ENCODE measurements around the gene IDH3B. TPM values are rescaled to one million over a fixed set of nuclear protein-coding genes. Genes with fewer than 3 reads are reported as not detected.
A peak's percentile ranks its signal among the peaks of the same experiment; 100 is the strongest.

Gene IDH3B
- total and polyA plus RNA-seq, 2 of the 13 experiments (the other 11 are each of a cell fraction or from before 2014, with no cell fraction given) = 215 to 254 TPM

DNA sequence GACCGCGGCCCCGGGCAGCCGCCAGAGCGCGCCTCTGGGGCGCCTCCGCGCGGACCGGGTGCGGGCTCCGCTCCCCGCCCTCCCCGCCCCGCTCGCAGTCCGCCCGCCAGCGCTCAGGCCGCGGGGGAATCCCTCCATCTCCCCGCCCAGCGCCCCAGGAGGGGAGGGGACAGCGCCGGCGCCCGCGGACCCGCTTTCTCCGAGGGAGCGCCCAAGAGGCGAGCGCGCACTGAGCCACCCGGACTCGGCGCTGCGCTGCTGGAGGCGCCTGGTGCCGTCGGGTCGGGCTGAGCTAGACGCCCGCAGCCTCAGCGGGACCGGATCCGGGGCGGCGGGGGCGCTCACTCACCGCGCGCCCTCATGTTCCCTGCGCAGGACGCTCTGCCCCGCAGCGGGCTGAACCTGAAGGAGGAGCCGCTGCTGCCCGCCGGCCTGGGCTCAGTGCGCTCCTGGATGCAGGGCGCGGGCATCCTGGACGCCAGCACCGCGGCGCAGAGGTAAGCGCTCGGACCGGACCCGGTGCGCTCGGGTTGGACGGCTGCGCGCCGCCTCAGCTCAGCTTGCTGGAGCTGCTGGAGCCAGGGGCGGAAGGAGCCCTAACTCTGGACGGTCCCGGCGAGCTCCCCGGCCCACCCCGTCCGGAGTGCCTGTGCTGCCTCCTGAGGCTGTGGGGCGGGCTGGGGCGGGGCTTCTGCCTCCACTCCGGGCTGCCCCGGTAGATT is 29.4 kb upstream of the IDH3B start (continued):
- TF ChIP-seq ZFP62 (CRISPR knock-in tag; IDR thresholded peaks at IDR 0.05) = no peak
- no peak for TF ChIP-seq KDM4B (CRISPR knock-in tag; IDR thresholded peaks at IDR 0.05)
- TF ChIP-seq, protein P1, sequence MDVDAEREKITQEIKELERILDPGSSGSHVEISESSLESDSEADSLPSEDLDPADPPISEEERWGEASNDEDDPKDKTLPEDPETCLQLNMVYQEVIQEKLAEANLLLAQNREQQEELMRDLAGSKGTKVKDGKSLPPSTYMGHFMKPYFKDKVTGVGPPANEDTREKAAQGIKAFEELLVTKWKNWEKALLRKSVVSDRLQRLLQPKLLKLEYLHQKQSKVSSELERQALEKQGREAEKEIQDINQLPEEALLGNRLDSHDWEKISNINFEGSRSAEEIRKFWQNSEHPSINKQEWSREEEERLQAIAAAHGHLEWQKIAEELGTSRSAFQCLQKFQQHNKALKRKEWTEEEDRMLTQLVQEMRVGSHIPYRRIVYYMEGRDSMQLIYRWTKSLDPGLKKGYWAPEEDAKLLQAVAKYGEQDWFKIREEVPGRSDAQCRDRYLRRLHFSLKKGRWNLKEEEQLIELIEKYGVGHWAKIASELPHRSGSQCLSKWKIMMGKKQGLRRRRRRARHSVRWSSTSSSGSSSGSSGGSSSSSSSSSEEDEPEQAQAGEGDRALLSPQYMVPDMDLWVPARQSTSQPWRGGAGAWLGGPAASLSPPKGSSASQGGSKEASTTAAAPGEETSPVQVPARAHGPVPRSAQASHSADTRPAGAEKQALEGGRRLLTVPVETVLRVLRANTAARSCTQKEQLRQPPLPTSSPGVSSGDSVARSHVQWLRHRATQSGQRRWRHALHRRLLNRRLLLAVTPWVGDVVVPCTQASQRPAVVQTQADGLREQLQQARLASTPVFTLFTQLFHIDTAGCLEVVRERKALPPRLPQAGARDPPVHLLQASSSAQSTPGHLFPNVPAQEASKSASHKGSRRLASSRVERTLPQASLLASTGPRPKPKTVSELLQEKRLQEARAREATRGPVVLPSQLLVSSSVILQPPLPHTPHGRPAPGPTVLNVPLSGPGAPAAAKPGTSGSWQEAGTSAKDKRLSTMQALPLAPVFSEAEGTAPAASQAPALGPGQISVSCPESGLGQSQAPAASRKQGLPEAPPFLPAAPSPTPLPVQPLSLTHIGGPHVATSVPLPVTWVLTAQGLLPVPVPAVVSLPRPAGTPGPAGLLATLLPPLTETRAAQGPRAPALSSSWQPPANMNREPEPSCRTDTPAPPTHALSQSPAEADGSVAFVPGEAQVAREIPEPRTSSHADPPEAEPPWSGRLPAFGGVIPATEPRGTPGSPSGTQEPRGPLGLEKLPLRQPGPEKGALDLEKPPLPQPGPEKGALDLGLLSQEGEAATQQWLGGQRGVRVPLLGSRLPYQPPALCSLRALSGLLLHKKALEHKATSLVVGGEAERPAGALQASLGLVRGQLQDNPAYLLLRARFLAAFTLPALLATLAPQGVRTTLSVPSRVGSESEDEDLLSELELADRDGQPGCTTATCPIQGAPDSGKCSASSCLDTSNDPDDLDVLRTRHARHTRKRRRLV (CRISPR knock-in tag; IDR thresholded peaks at IDR 0.05) = no peak
- no peak for TF ChIP-seq PHB2 (IDR thresholded peaks at IDR 0.05; ENCODE audit: partially characterized antibody)
- no peak for TF ChIP-seq U2AF1 (optimal IDR thresholded peaks at IDR 0.05; ENCODE audit: low read depth, low read length)
- TF ChIP-seq SPEN (CRISPR knock-in tag; IDR thresholded peaks at IDR 0.05; ENCODE audit: low read depth) = no peak
- no peak for TF ChIP-seq ZFP90 (CRISPR knock-in tag; IDR thresholded peaks at IDR 0.05; ENCODE audit: borderline replicate concordance)
- no peak for TF ChIP-seq KDM2A (CRISPR knock-in tag; IDR thresholded peaks at IDR 0.05; ENCODE audit: borderline replicate concordance, low read depth)
- no peak for TF ChIP-seq NR2F6 (IDR thresholded peaks at IDR 0.05)
- TF ChIP-seq NR2F6 (CRISPR knock-in tag; IDR thresholded peaks at IDR 0.05) = no peak
- peak; percentile 30; the same call in 1 of the 2 replicates for TF ChIP-seq MTA1 (CRISPR knock-in tag; IDR thresholded peaks at IDR 0.05; ENCODE audit: borderline replicate concordance)
- no peak for TF ChIP-seq SRSF4 (IDR thresholded peaks at IDR 0.05; ENCODE audit: low read depth, low read length, poor library complexity, severe bottlenecking)
- TF ChIP-seq SMC3 (IDR thresholded peaks at IDR 0.05; ENCODE audit: low read length) = no peak
- no peak for TF ChIP-seq ATM (IDR thresholded peaks at IDR 0.05; ENCODE audit: borderline replicate concordance)
- TF ChIP-seq MAFF (IDR thresholded peaks at IDR 0.05; ENCODE audit: low read depth, low read length) = no peak
- 0 out of 2 replicates have a peak, but pooled peaks have one; percentile 38 for TF ChIP-seq FOXM1 (CRISPR knock-in tag; IDR thresholded peaks at IDR 0.05)
- no peak for TF ChIP-seq FIP1L1 (IDR thresholded peaks at IDR 0.05; ENCODE audit: borderline replicate concordance, insufficient read depth, low read depth, low read length)
- TF ChIP-seq SP140L (CRISPR knock-in tag; IDR thresholded peaks at IDR 0.05; ENCODE audit: borderline replicate concordance) = no peak
- TF ChIP-seq, protein P2, sequence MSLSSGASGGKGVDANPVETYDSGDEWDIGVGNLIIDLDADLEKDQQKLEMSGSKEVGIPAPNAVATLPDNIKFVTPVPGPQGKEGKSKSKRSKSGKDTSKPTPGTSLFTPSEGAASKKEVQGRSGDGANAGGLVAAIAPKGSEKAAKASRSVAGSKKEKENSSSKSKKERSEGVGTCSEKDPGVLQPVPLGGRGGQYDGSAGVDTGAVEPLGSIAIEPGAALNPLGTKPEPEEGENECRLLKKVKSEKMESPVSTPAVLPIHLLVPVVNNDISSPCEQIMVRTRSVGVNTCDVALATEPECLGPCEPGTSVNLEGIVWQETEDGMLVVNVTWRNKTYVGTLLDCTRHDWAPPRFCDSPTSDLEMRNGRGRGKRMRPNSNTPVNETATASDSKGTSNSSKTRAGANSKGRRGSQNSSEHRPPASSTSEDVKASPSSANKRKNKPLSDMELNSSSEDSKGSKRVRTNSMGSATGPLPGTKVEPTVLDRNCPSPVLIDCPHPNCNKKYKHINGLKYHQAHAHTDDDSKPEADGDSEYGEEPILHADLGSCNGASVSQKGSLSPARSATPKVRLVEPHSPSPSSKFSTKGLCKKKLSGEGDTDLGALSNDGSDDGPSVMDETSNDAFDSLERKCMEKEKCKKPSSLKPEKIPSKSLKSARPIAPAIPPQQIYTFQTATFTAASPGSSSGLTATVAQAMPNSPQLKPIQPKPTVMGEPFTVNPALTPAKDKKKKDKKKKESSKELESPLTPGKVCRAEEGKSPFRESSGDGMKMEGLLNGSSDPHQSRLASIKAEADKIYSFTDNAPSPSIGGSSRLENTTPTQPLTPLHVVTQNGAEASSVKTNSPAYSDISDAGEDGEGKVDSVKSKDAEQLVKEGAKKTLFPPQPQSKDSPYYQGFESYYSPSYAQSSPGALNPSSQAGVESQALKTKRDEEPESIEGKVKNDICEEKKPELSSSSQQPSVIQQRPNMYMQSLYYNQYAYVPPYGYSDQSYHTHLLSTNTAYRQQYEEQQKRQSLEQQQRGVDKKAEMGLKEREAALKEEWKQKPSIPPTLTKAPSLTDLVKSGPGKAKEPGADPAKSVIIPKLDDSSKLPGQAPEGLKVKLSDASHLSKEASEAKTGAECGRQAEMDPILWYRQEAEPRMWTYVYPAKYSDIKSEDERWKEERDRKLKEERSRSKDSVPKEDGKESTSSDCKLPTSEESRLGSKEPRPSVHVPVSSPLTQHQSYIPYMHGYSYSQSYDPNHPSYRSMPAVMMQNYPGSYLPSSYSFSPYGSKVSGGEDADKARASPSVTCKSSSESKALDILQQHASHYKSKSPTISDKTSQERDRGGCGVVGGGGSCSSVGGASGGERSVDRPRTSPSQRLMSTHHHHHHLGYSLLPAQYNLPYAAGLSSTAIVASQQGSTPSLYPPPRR (CRISPR knock-in tag; IDR thresholded peaks at IDR 0.05; ENCODE audit: borderline replicate concordance) = 0 out of 2 replicates have a peak, but pooled peaks have one; percentile 37
- no peak for TF ChIP-seq NAIF1 (CRISPR knock-in tag; IDR thresholded peaks at IDR 0.05; ENCODE audit: borderline replicate concordance)

Measured in HepG2 (cell line).